T47D (cell line): Measurements from ENCODE around the gene SDF2L1.
"Not testable (repeated sequence)": the region's sequence is repeated elsewhere in the genome, so short reads cannot be mapped to it uniquely, and the experiment has no call there.

Experiments used
- DNase-seq, 2 experiments: peaks; one replicate each; pipeline versions ENCODE4 v3.0.0 to v3.0.0-alpha.2; 2011 to 2012; ENCODE audit warnings: low read depth in 1 of 2, low spot score in 1 of 2
- JUND ChIP-seq: IDR thresholded peaks from 2 replicates; pipeline ENCODE4 v1.6.1; 2012; ENCODE audit warnings: low read depth
- in situ Hi-C: cut with HindIII; loops from 2 replicates; pipeline ENCODE4 v1.10.0; 2016; ENCODE audit warnings: low sequenced_read_pairs, low pct_unique_long_range_greater_than_20kb

The SDF2L1 gene, protein sequence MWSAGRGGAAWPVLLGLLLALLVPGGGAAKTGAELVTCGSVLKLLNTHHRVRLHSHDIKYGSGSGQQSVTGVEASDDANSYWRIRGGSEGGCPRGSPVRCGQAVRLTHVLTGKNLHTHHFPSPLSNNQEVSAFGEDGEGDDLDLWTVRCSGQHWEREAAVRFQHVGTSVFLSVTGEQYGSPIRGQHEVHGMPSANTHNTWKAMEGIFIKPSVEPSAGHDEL

DNA sequence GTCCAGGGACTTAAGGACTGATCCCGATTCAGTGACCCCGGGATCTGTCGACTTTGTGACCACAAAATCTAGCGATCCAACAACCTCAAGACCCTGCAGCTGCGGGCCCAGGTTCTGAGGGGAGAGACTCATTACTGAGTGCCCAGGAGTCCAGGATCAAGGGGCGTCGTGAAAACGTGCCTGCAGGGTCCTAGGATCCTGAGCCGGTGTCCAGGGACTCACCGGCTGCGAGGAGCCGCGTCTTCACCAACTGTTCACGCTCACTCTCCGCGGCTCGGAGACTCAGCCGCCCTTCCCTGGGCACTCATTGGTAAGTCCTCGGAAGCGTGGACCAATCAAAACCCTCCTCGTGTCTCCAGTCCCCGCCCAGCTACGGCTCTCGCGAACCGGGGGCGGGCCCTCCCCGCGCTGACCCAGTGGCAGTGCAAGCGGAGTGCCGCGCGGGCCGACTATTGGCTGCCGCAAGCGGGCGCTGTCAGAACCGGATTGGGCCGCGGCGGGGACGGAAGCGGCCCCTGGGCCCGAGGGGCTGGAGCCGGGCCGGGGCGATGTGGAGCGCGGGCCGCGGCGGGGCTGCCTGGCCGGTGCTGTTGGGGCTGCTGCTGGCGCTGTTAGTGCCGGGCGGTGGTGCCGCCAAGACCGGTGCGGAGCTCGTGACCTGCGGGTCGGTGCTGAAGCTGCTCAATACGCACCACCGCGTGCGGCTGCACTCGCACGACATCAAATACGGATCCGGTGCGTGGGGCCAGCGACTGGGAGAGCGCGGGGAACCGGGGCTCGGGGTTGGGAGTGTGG is at the start of gene SDF2L1:
Gene SDF2L1, plus strand, starts transcription at position 514 of the 795 bp plus-strand sequence. Its CDS starts 35 bp downstream, at position 549.
- DNase-seq, result peak; percentile 95 to 98
- TF ChIP-seq JUND, result no peak
- in situ Hi-C loops, result no loop called here

DNA sequence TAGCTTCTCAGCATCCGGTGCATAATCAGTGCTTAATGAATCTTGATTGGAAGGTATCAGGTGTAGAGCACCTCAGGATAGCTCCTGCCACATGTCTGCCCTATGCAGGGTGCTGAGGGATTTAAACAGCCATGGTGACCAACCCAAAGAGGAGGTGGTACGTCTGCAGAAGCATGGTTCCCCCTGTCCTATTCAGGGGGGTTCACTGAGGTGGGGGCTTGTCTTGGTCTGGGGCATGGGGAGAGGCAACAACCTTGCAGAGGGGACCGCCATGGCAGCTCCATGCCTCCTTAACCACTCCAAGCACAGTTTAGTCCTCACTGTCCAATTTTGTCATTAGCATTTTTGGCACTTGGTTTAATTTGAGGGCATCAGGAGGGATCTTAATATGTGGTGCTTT is 49.7 kb upstream of the SDF2L1 start:
- DNase-seq, result no peak
- in situ Hi-C loops, result no loop called here

DNA sequence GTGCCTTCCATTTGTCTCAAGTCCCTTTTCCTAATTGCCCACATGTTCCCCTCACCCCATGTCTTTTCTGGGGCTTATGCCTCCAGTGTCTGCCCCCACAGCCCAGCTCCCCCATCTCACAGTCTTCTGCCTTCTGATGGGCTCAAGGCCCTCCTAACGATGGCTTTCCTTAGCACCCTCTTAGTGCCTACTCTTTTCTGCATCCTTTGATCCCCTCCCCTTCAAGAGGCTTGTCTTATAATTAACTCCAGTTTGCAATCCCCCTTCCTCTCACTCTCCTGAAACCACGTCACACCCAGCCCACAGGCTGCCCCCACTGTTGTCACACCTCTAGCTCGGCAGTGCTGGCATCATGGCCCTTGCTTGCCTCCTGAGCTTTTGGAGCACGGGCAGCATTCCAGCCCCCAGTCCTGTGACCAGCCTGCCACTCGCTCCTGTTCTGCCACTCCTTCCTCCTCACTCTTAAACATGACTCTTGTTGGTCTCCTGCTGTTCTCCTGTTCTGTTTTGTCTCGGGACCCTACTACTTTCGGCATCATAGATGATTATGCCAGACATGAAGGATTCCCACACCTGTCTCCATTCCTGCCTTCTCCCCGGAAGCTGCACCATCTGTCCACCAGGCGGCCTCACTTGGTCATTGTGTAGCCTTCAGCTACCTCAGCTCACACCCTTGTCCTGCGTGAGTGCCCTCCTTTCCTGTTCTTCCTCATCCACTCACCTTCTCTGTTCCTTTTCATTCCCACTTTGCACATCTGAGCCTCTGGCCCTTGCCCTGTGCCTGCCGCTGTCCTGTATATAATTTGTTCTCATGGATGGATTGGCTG is 48.5 kb upstream of the SDF2L1 start:
- TF ChIP-seq JUND, result no peak
- in situ Hi-C loops, result no loop called here
- DNase-seq, result peak in 1 of 2 experiments; percentile 57

More for the DNA sequence above, 49.7 kb upstream of the SDF2L1 start:
- TF ChIP-seq JUND, result no peak

DNA sequence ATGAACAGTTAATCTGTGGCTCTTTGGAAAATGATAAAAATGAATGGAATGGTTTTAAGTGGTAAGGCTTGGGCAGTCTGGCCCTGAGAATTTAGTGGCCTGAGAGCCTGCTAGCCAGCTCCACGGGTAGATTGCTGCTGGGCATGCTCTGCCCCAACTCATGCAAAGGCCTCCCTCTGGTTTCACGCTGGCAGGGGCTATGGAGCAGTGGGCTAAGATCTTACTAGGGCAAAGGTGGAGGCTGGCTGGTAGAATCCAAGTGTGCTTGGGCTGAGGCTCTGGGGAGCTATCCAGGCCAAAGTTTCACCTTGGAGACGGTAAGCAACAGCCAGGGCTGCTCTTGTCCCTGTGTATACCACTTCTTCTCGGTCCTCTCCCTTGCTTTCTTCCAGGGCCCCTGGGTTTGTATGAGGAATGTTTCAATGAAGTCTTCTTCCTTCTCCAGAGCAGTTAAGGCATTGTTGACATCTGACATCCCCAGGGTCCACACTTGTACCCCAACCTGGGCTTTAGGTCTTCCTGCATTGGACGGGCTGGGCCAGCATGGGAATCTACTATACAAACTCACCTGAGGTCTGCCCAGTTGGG is 47.1 kb upstream of the SDF2L1 start:
- in situ Hi-C loops, result no loop called here
- TF ChIP-seq JUND, result no peak

DNA sequence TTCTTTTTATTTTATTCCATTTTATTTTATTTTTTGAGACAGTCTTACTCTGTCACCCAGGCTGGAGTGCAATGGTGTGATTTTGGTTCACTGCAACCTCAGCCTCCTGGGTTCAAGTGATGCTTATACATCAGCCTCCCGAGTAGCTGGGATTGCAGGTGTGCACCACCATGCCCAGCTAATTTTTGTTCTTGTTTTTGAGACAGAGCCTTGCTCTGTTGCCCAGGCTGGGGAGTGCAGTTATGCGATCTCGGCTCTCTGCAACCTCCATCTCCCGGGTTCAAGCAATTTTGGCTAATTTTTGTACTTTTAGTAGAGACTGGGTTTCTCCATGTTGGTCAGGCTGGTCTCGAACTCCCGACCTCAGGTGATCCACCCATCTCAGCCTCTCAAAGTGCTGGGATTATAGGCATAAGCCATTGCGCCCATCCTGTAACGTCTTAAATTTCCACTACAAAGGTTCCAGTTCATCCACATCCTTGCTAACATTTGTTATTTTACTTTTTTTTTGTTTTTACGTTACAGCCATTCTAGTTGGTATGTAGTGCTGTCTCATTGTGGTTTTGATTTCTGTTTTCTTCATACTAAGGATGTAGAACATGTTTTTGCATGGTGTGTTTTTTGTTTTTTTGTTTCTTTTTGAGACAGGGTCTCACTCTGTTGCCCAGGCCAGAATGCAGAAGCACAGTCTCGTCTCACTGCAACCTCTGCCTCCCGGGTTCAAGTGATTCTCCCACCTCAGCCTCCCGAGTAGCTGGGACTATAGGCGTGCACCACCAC is 45.6 kb upstream of the SDF2L1 start:
- DNase-seq, in situ Hi-C loops: not testable (repeated sequence)

More for the DNA sequence above, 47.1 kb upstream of the SDF2L1 start:
- no peak for DNase-seq

DNA sequence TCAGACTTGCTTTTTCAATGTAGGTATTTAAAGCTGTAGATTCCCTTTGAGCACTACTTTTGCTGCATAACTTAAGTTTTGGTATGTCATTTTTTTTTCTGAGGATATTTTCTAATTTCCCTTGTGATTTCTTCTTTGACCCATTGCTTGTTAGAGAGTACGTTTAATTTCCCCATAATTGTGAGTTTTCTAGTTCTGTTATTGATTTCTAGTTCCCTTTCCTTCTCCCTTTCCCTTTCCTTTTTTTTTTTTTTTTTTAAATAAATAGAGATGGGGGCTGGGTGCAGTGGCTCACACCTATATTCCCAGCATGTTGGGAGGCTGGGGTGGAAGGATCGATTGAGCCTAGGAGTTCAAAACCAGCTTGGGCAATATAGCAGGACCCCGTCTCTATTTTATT is 43.8 kb upstream of the SDF2L1 start:
- in situ Hi-C loops, result no loop called here
- no peak for TF ChIP-seq JUND
- no peak for DNase-seq

DNA sequence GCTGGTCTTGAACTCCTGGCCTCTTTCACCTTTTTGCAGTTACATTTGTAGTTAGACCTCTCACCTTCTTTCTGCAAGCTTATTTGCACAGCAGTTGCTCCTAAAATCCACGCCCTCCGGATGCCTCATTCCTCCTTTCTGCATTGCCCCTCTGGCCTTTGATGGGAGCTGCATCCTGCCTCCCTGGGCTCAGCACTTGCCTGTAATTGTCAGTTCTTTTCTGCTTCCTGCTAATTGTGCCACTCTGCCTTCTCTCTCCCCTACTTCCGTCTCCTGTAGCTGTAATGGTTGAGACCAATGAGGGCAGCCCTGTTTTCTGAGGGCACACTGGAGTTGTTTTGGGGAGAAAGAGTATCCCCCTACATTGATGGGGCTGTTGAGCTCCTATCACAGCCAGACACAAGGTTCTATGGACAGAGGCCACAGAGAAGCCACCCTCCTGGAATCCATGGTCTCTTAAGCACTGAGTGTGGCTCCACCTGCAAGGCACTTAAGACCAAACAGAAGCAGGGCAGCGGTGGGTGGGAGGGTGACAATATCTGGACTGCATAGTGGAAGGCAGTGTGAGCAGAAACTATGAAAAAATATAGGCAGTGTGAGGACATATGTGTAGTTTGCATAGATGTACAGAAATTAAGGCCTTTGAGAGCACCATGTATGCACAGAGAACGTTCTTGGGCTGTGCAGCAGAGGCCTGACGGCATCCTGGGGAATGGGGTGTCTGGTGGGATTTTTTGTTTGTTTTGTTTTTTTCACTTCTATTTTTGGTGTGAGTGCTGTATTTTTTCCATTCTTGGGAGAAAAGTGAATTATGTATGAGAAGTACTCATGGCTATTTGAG is 42.8 kb upstream of the SDF2L1 start:
- TF ChIP-seq JUND, result no peak
- in situ Hi-C loops, result no loop called here
- no peak for DNase-seq

DNA sequence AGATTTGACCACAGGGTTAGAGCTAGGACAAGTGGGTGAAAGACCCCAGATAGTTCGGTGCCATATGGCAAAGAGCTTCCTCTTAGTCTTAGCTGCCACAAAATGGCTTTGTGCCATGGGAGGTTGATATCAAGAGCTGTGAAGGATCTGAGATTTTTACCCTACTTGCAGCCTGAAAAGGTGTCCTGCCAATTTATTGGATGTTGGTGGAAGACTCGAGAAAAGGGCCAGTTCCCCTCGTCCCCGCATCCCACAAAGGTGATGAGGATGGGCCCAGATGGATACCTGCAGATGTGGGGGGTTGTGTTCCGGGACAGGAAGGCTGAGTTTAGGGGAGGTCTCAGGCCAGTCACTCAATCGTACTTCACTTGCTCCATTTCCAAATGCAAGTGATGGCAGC is 39.5 kb upstream of the SDF2L1 start:
- no peak for DNase-seq

DNA sequence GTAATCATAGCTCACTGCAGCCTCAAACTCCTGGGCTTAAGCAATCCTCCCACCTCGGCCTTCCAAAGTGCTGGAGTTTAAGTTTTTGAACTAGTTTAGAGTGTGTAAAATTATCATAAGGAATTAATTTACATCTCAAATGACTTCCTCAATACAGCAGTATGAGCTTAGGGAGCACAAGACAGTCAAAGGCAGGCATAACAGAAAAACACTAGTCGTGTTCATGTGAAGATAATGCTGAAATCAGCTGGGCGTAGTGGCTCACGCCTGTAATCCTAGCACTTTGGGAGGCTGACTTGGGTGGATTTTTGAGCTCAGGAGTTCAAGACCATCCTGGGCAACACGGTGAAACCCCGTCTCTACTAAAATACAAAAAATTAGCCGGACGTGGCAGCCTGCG is 38.1 kb upstream of the SDF2L1 start:
- no peak for DNase-seq
- no peak for TF ChIP-seq JUND
- in situ Hi-C loops, result no loop called here

More for the DNA sequence above, 39.5 kb upstream of the SDF2L1 start:
- TF ChIP-seq JUND, result no peak
- in situ Hi-C loops, result no loop called here

DNA sequence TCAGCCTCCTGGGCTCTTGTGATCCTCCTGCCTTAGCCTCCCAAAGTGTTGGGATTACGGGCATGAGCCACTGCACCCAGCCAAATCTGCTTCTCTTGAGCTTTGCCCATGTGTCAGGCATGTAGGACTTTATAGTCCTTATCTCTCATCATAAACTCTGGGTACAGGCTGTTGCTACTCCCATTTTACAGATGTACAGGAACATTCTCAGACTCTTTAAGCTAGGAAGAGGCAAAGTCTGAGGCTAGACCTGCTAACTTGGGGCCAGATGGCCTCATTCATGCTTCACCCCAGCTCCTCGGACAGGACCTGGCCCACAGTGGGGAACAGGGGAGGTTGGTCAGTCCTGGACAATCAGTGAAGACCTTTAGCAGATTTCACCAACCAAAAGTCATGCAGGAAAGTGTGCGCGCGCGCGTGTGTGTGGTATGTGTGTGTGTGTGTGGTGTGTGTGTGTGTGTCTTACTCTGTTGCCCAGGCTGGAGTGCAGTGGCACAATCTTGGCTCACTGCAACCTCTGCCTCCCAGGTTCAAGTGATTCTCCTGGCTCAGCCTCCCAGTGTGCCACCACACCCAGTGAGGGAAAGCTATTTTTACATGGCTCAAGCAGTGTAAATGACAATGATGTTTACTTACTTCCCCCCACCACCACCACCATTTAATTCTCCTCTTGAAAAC is 36.1 kb upstream of the SDF2L1 start:
- TF ChIP-seq JUND, result no peak
- no peak for DNase-seq
- in situ Hi-C loops, result no loop called here
